Tibial nerve (tissue), 4 donors: ENCODE results near the gene LGALS4. TPM values are rescaled to one million over a fixed set of nuclear protein-coding genes. Genes with fewer than 3 reads are reported as not detected.

Experiments used
- DNase-seq, 2 donors: peaks; one replicate each; pipeline ENCODE4 v3.0.0-alpha.2; 2019; ENCODE audit warnings: low spot score in 2 of 2
- H3K27ac ChIP-seq, 4 donors: fragments of 200-600 bp; sonication (generic) in 3 of 4; one replicate each; pipeline ENCODE4 v1.5.1; 2017 to 2019; ENCODE audit warnings: mild to moderate bottlenecking in 1 of 4
- H3K27me3 ChIP-seq, 2 donors: fragments of 200-600 bp; sonication (generic) in 1 of 2; one replicate each; pipeline versions ENCODE4 v1.5.1 to v1.6.0; 2017 to 2019
- H3K36me3 ChIP-seq, 3 donors: fragments of 200-600 bp; sonication (generic); one replicate each; pipeline ENCODE4 v1.5.1; 2018 to 2019
- H3K4me1 ChIP-seq, 4 donors: fragments of 200-600 bp; sonication (generic) in 3 of 4; one replicate each; pipeline ENCODE4 v1.5.1; 2017 to 2019
- H3K4me3 ChIP-seq, 4 donors: fragments of 200-600 bp; sonication (generic) in 3 of 4; one replicate each; pipeline ENCODE4 v1.5.1; 2017 to 2019; ENCODE audit warnings: mild to moderate bottlenecking in 1 of 4, moderate library complexity in 1 of 4
- H3K9me3 ChIP-seq, 4 donors: fragments of 200-600 bp; sonication (generic) in 3 of 4; one replicate each; pipeline ENCODE4 v1.5.1; 2017 to 2019
- CTCF ChIP-seq, 5 experiments: fragments of 200-600 bp in 3 of 5; fragments of 450-650 bp in 2 of 5; sonication (generic) in 3 of 5; IDR thresholded peaks; one replicate each; pipeline ENCODE4 v1.5.1; 2016 to 2019; ENCODE audit warnings: antibody characterized with exemption in 5 of 5, mild to moderate bottlenecking in 3 of 5, moderate library complexity in 2 of 5
- EP300 ChIP-seq, 2 donors: sonication (generic); formaldehyde crosslinking; IDR thresholded peaks; one replicate each; pipeline ENCODE4 v1.6.1; 2017; ENCODE audit warnings: antibody characterized with exemption in 2 of 2, mild to moderate bottlenecking in 1 of 2
- POLR2A ChIP-seq, 2 donors: fragments of 450-650 bp; IDR thresholded peaks; one replicate each; pipeline ENCODE4 v1.6.1; 2017; ENCODE audit warnings: antibody characterized with exemption in 2 of 2, mild to moderate bottlenecking in 2 of 2, moderate library complexity in 2 of 2
- WGBS, 2 donors: methylation state at CpG; one replicate each; pipeline ENCODE4 v1.1.5; 2018; 5-methylcytosine and 5-hydroxymethylcytosine counted together
- total RNA-seq, 4 donors: library from RNA; depleted of rRNA; stranded (reverse); fragments of >200 nt; gene quantifications; one replicate each; pipeline ENCODE4 v1.1.0, GENCODE V29; 2016

Gene LGALS4
- total RNA-seq, 4 donors from 2014 or later, result 0.20 to 2.1 (median 0.63) TPM; not detected in 1

DNA sequence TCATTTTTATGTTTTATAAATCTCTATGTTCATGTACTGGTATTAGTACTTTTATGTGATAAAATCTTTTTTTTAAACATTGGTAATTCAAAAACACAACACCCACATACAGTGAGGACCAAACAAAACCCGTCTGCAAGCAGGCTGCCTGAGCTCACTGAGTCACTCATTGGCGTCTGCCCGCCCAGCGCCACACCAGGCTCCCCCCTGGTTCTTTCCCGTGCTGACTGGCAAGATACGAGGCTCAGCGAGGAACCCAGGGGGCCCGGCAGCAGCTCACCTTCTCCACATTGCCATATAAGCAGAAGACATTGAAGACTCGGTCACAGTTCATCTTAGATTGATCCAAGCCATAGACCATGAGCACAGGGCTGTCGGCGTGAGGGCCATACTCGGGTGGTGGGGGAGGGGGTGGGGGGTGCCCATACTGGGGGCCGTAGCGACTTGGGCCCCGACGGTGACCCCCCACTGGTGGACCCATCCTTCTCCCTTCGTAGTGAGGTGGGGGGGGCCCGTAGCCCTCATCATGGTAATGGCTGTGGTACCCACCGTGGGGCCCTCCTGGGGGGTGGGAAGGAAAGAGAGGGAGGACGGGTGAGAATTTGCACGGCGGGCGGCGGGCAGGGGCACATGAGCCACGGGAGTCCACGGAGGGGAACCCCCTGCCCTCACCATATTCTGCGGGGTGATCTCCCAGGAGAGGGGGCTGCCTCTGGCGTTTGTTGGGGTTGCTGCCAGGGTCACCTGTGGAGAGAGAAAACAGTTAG, 27.3 kb upstream of the LGALS4 start:
- Histone ChIP-seq H3K36me3 (peaks cover 27 to 100% (median 79%) of the 10 kb centered on the region in 3 donors), H3K4me3 (no peak overlapping the region), H3K4me1 (peaks cover 0 to 30% (median 0%) of the 10 kb centered on the region in 4 donors), H3K27me3 (no peaks in the 10 kb centered on the region), H3K27ac (no peak overlapping the region), H3K9me3 (no peaks in the 10 kb centered on the region)
- DNase-seq, result no peak
- no peak for TF ChIP-seq POLR2A (IDR thresholded peaks at IDR 0.05)
- TF ChIP-seq EP300 (IDR thresholded peaks at IDR 0.05), result no peak
- no peak for TF ChIP-seq CTCF (IDR thresholded peaks at IDR 0.05)
- 75 to 85% methylated on average over 25 to 28 of the region's 28 CpGs for WGBS, 2 donors

DNA sequence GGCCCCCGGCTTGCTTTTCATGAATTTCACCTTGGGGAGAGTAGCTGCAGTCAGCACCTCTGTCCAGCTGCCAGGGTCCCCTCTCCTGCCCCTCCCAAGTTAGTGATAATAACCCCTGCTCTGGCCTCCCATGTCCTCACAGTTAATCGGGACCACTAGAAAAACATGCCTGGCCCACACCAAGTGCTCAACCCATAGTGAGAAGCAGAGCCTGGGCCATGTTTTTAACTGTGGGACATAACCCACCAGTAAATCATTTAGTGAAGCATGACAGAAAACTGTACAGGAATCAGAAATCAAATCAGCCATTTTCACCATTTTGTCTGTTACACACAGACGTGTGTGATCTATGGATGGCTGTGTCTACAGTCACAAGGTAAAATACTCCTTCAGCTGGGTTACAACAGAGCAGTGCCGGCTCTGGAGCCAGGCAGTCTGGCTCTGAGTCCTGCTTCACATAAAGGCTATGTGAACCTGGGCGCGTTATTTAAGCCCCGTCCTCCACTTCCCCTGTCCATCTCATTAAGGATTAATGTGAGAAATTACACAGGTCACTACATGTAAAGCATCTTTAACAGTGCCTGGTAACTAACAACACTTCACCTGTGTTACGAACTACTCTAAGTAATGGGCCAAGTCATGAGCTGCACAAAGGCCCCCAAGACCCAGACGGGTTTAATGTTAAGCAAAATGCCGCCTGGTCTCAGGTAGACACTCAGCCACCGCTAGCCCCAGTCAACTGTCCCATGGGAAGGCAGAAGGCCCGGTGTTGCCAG, 26.4 kb upstream of the LGALS4 start:
- TF ChIP-seq POLR2A (IDR thresholded peaks at IDR 0.05) (no peak), CTCF (IDR thresholded peaks at IDR 0.05) (no peak), EP300 (IDR thresholded peaks at IDR 0.05) (no peak)
- DNase-seq, result no peak
- H3K9me3 ChIP-seq, result no peaks in the 10 kb centered on the region
- no peak overlapping the region for H3K4me3 ChIP-seq
- WGBS, 2 donors, result 82 to 83% methylated on average over 12 of the region's 12 CpGs
- peaks cover 22 to 92% (median 70%) of the 10 kb centered on the region in 3 donors for H3K36me3 ChIP-seq
- H3K27me3 ChIP-seq, result no peaks in the 10 kb centered on the region
- H3K27ac ChIP-seq, result no peak overlapping the region
- H3K4me1 ChIP-seq, result peaks cover 0 to 21% (median 0%) of the 10 kb centered on the region in 4 donors

DNA sequence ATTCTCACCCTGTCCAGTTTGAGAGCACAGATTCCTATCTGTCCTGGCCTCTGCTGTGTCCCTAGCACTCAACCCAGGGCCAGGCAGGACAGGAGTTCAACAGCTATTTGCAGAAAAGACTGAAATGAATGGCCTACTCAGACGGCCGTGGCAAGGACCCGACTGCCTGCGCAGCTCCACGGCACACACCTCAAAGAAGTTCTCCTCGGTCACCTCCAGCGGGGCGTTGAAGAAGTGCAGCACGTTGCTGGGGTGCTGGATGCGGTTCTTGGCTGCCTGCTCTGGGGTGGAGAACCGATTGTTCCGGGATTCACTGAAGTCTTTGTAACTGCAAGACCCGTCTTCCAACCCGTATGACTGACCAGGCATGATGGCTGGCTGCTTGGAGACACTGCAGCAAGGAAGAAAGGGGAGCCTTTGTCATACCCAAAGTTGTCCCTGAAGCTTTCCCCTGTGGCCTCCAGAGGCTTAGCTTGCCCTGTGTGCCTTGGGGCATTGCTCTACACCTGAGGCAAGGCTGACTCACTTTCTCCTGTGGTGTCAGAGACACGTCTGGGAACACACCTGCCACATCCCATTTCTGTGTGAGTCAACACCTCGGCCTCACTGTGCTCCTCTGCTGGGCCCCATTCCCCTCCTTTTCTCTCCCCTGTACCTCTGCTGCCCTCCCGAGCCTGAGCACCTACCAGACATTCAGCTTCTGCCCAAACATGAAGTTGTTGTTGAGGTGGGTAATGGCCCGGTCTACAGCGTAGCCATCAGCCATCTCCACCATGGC, 25.7 kb upstream of the LGALS4 start:
- H3K4me3 ChIP-seq, result no peak overlapping the region
- H3K4me1 ChIP-seq, result peaks cover 0 to 15% (median 0%) of the 10 kb centered on the region in 4 donors
- DNase-seq, result no peak
- no peaks in the 10 kb centered on the region for H3K9me3 ChIP-seq
- peaks cover 19 to 84% (median 63%) of the 10 kb centered on the region in 3 donors for H3K36me3 ChIP-seq
- TF ChIP-seq POLR2A (IDR thresholded peaks at IDR 0.05) (no peak), EP300 (IDR thresholded peaks at IDR 0.05) (no peak), CTCF (IDR thresholded peaks at IDR 0.05) (no peak)
- no peaks in the 10 kb centered on the region for H3K27me3 ChIP-seq
- H3K27ac ChIP-seq, result no peak overlapping the region
- WGBS, 2 donors, result 80 to 81% methylated on average over 19 of the region's 19 CpGs

- no peaks in the 10 kb centered on the region for H3K27me3 ChIP-seq
- 89% methylated on average over 7 of the region's 7 CpGs for WGBS, 2 donors
Measured at GRCh38 chr19:38837656-38838121, 24.9 kb upstream of the LGALS4 start.

More at GRCh38 chr19:38837656-38838121, 24.9 kb upstream of the LGALS4 start:
- no peak overlapping the region for H3K4me3 ChIP-seq
- H3K9me3 ChIP-seq, result no peaks in the 10 kb centered on the region
- no peak for DNase-seq
- no peak overlapping the region for H3K27ac ChIP-seq
- peaks cover 0 to 10% (median 2%) of the 10 kb centered on the region in 4 donors for H3K4me1 ChIP-seq
- TF ChIP-seq EP300 (IDR thresholded peaks at IDR 0.05) (no peak), CTCF (IDR thresholded peaks at IDR 0.05) (no peak), POLR2A (IDR thresholded peaks at IDR 0.05) (no peak)
- H3K36me3 ChIP-seq, result peaks cover 12 to 77% (median 56%) of the 10 kb centered on the region in 3 donors
